GM18498 (cell line): ENCODE results near the gene GPR152.

Experiments
- ATAC-seq: cut with Tn5 transposase; IDR thresholded peaks from one replicate; pipeline ENCODE4 v1.9.1; 2021; ENCODE audit warnings: mild to moderate bottlenecking, moderate library complexity; ENCODE audit not compliant: unreplicated experiment

GPR152 gene

DNA sequence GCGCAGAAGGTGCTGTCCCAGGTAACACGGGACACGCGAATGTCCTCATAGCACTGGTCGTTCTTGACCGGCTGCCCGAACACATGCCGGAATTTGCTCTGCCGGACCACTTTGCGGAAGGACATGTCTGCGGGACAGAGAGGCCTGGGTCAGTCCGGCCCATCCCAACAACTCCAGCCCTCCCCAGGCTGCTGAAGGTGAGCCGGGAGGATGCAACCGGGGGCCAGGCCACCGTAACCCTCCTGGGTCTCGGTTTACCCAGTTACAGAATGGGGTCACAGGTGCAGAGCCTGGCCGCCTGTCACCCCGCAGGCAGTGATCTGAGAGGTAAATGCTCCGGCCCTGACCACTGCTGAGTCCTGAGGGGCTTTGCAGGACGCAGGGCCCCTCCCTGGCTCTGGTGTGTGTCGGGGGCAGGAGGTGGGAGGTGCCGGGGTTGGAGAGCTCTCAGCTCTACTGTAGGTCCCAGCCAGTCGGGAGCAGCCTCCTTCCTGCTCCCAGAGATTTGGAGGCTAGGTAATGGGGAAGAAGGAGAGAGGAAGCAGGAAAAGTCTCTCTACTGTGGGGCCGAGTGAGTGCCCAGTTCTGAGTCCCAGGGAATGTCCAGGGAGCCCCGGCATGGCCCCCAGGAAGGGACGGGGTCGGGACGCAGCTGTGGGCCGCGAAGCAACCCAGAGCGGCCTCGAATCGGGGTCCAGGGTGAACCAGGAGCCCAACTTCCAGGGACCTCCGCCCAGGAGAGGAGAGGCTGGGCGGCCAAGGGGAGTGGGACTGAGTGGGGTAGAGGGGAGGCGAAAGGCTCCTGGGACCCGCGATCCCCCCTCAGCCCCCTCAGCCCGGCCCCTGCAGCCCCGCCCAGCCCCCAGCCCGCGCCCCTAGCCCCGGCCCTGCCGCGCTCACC, 9.8 kb downstream of the GPR152 start:
- ATAC-seq, result peak; percentile 6

DNA sequence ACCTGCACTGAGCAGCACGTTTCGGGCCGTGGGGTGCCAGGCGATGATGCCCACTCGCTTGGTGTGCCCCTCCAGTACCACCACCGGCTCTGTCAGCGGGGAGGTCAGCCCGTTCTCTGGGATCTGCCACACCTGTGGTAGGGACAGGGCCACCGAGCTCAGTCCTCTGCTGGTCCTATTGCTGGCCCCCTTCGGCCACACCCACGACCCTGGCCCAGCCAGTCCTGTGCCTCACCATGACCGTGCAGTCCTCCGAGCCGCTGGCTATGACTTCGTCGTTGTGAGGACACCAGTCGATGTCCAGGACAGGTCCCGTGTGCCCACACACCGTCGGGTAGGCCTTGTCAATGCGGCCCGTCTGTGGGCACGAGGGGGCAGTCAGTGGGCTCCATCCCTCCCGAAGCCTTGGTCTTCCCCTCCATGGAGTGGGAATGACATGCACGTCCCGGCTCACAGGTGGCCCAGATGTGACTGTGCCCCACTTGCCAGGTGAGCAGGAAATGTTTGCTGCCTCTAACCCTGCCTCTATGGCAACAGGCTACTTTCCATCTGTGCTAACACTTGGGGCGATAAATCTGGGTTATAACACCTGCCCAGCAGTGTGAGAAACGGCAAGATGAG, 10.7 kb downstream of the GPR152 start:
- ATAC-seq, result no peak

DNA sequence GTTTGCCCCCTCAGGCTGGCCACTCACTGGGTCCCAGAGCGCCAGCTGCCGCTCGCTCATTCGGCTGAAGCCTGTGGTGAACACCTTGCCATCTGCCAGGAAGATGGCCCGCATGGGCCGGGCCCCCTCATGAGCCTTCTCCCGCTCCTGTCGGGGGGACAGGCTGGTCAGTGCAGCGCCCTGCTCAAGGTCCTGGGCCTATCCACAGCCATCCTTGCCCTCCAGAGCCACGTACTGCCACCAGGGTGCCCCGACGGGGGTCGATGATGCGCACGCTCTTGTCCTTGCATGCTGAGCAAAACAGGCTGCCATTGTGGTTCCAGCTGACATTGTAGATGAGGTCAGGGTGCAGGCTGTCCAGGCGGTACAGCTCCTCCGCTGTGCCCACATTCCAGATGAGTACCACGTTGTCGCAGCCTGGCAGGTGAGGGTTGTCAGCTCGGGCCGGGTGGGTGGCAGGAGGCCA, 11.4 kb downstream of the GPR152 start:
- no peak for ATAC-seq

GRCh38 chr11:67440229-67441097, 12.1 kb downstream of the GPR152 start:
- no peak for ATAC-seq

- no peak for ATAC-seq
These were observed 13.0 kb downstream of the GPR152 start for GRCh38 chr11:67439321-67440228.

DNA sequence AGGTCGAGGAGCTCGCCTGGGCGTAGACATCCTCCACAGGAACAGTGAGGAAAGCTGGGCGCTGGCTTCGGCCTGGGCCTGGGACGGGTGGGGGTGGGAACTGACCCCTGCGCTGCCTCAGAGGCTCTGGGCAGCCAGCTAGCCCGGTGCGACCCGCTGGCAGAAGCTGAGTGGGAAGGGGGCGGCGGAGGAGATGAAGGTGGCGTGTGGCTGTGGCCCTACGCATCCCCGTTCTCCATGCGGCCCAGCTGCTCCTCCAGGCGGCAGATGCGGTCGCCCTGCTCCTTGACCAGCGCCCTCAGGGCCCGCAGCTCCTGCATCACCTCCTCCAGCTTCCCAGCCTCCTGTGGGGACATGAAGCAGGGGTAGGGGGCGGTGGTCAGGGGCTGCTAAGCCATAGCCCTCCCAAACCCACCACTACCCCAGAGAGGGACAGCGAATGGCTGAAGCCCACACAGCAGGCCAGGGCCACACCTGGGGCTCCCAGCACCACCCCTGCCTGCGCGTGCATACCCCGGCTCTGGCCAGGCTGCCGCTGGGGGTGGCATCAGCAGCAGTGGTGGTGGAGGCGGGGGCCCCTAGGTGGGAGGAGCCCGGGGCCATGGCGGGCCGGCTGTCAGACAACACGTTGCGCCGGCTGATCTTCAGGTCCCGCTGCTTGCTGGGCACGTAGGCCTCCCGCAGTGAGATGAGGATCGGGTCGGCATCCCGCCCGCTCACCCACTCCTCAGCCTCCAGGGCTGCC, 14.2 kb downstream of the GPR152 start:
- no peak for ATAC-seq

- no peak for ATAC-seq
These were observed 14.7 kb downstream of the GPR152 start for GRCh38 chr11:67437809-67438157.

DNA sequence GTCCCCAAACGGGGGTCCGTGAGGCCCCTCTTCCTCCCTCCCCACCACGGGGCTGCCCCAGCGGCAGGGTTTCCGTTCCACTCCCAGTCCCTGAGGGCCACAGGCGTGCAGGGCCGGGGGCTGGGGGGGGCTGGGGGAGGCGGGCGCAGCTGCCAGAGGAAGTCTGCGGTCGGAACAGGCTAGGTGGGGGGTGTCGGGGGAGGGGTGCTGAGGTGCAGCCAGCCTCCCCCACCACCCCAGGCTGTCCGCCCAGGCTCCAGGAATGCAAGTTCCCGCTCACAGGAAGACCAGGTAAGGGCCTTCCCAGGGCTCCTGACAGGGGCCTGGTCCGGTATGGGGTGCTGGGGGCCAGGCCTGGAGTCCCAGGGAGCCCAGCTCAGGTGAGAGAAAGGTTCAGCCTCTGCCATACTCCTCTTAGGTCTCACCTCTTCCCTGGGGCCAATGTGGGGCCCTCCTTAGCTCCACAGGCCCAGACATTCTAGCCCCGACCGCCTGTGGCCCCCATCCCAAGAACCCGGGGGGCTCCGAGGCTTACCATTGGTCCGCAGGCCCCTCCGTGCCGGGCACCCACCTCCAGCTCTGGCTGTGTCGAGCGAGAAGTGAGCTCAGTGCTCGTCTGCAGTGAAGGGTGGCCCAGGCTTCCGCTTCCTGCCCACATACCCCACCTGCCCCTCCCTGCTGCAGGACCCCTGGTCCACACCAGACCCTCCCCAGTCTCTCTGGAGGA, 15.3 kb downstream of the GPR152 start, which contains the start of gene PTPRCAP:
Gene PTPRCAP, minus strand, starts transcription at position 601 of the 727 bp plus-strand sequence. Its CDS starts 63 bp downstream, at position 538.
- ATAC-seq, result peak; percentile 33

DNA sequence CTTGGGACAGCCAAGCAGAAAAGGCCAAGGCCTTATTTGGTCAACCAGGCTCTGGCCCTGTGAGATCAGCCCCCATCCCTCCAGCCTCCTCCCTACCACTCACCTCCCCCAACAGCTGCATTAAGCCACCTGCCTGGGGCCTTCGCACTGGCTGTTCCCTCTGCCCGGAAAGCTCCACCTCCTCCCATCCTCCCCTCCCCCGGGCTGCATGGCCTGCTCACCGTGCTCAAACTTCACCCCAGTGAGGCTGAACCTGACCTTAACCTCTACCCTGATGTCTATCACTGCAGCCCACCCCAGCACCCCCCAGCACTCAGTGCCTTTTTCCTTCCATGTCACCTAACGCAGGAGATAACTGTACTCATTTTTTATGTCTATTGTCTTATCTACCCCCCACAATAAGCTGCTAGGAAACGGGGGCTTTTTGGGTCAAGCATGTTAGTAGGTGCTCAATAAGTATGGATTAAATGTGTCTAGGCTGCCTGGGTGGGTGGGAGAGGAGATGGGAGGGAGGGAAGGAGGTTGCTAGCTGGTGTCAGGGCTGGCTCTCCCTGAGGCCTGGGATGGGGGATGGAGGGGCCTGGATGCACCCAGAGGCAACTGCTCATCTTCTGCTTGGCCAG, 16.0 kb downstream of the GPR152 start:
- ATAC-seq, result peak; percentile 33

DNA sequence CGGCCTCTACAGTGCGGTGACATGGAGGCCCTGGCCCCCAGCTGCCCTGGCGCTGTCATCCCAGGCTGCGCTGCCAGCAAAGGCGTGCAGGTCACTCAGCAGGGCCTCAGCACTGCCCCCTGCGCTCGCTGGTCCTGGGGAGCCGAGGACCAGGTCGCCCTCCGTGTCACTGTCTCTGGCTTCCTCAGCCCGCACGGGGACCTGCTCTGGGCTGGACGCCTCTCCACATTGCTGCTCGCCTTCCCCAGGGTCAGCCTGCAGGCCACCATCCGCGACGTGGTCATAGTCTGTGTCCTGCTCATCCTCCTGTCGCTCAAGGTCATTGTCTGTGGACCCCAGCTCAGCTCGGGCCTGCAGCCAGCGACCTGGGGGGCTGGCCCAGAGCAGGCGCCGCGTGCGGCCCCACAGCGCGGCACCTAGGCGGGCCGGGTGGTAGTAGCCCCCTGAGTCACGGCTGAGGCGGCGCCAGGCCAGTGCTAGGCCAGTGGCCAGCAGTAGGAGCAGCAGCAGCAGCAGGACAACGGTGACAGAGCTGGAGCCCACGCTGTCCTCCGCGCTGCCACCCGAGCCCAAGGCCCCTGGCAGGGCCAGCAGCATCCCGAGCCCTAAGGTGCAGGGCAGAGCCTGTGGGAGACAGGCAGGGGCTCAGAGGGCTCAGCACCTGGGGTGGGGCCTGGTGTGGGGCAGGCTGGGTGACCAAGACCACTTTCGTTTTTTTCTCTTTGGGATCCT, 16.6 kb downstream of the GPR152 start:
- peak; percentile 15 for ATAC-seq

DNA sequence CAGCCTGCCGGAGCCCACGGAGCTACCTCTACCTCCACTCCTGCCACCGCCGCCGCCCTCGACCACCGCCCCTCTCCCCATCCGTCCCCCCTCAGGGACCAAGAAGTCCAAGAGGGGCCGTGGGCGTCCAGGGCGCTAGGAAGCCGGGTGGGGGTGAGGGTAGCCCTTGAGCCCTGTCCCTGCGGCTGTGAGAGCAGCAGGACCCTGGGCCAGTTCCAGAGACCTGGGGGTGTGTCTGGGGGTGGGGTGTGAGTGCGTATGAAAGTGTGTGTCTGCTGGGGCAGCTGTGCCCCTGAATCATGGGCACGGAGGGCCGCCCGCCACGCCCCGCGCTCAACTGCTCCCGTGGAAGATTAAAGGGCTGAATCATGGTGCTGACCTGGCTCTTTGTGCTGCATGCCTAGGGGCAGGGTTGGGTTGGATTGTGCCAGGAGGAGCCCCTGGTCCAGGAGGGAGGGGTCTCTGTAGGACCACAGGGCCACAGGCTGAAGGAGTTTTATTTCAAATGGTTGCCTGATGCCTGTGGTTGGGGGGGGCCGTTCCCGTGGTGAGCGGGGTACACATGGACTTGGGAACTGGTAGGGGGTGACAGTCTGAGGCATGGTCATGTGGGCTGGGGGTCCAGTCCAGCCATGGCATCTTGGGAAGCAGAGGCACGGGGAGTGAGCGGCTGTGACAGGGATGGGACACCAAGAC, 17.4 kb downstream of the GPR152 start:
- no peak for ATAC-seq

- no peak for ATAC-seq
These were observed 18.1 kb downstream of the GPR152 start for GRCh38 chr11:67434395-67434881.

DNA sequence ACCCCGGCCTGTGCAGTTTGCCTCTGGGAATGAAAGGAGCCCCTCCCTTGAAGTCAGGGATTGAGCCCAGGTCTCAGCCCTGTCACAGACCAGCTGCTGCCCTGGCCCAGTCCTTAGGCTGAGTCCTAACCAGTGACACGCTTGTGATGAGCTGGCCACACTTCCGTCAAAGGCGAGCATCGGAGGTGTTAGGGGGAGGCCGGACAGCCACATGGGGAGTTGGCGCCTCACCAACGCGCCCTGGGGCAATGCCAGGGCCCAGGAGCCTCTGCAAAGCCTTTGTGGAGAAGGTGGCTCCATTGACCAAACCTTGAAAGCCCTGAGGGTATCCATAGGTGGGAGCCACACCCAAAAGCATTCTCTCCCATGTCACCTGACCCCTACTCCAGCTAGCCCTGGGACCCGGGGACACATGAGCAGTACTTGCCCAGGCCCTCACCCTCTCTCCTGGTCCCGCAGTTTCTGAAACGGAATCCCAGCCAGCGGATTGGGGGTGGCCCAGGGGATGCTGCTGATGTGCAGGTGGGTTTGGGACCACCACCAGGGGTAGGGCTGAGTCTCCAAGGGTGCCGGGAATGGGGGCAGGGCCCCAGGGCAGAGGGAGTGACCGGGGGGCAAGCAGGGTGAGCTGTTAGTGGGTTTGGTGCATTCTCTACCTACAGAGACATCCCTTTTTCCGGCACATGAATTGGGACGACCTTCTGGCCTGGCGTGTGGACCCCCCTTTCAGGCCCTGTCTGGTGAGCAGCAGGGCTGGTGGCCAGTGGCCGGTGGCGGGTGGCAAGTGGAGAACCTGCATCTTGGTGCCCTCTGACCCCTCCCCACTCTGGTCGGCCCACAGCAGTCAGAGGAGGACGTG, 18.8 kb downstream of the GPR152 start:
- no peak for ATAC-seq

GRCh38 chr11:67432655-67433349, 19.7 kb downstream of the GPR152 start:
- no peak for ATAC-seq
